ENCODE results near the gene RNF43.

GRCh38 chr17:58373923-58374322, 43.4 kb downstream of the RNF43 start:
- TF ChIP-seq YY1 (IDR thresholded peaks at IDR 0.05; ENCODE audit: low read depth) (no peak), CTCF (IDR thresholded peaks at IDR 0.05) (no peak), MAX (IDR thresholded peaks at IDR 0.05; ENCODE audit: low read depth) (no peak), SMC3 (IDR thresholded peaks at IDR 0.05; ENCODE audit: low read depth, low read length) (no peak), RXRA (IDR thresholded peaks at IDR 0.05; ENCODE audit: borderline replicate concordance, low read depth) (no peak)

Data from SK-N-SH (cell line).